SU-DHL-6 (cell line): ENCODE results near the gene GBP5.
"Not testable (repeated sequence)": the region's sequence is repeated elsewhere in the genome, so short reads cannot be mapped to it uniquely, and the experiment has no call there.

ENCODE experiments used
- H2AFZ ChIP-seq: fragments of 200-600 bp; sonication (generic); 2 replicates; pipeline ENCODE4 v1.6.1; 2014; ENCODE audit warnings: low read depth, mild to moderate bottlenecking, moderate library complexity, mixed read lengths, antibody characterized with exemption, low read length; ENCODE audit not compliant: severe bottlenecking
- H3F3A ChIP-seq: fragments of 200-600 bp; shearing (Covaris generic); 2 replicates; pipeline ENCODE4 v1.6.0; 2016; ENCODE audit warnings: antibody characterized with exemption, mild to moderate bottlenecking; ENCODE audit not compliant: insufficient read depth
- H3K27ac ChIP-seq: fragments of 200-600 bp; sonication (generic); 2 replicates; pipeline ENCODE4 v1.5.1; 2016; ENCODE audit warnings: low read depth, mild to moderate bottlenecking, low read length, moderate library complexity, mixed read lengths
- H3K27me3 ChIP-seq: fragments of 200-600 bp; sonication (generic), shearing (Covaris generic); 2 replicates; pipeline ENCODE4 v1.6.0; 2014; ENCODE audit warnings: mild to moderate bottlenecking, low read length
- H3K36me3 ChIP-seq: fragments of 200-600 bp; sonication (generic); 2 replicates; pipeline ENCODE4 v1.6.1; 2014; ENCODE audit warnings: mild to moderate bottlenecking, low read length, mixed read lengths
- H3K4me2 ChIP-seq: fragments of 300-600, 200-600 bp; shearing (Covaris generic), sonication (generic); 2 replicates; pipeline ENCODE4 v1.6.0; 2014; ENCODE audit warnings: low read length, low read depth, mild to moderate bottlenecking; ENCODE audit not compliant: poor library complexity, severe bottlenecking
- H3K4me3 ChIP-seq: fragments of 200-600 bp; sonication (generic); 2 replicates; pipeline ENCODE4 v1.5.1; 2014; ENCODE audit warnings: antibody characterized with exemption, low read length, mild to moderate bottlenecking, mixed read lengths; ENCODE audit not compliant: insufficient read depth, poor library complexity, severe bottlenecking
- H3K79me2 ChIP-seq: fragments of 200-600 bp; sonication (generic); 2 replicates; pipeline ENCODE4 v1.6.1; 2014; ENCODE audit warnings: mild to moderate bottlenecking, low read length, moderate library complexity; ENCODE audit not compliant: insufficient read depth
- H3K9ac ChIP-seq: fragments of 200-600 bp; sonication (generic); 2 replicates; pipeline ENCODE4 v1.7.0; 2014; ENCODE audit warnings: mild to moderate bottlenecking, low read length
- H3K9me2 ChIP-seq: fragments of 200-600 bp; sonication (generic); replicated peaks from 2 replicates; pipeline ENCODE4 v1.6.1; 2014; ENCODE audit warnings: low read length; ENCODE audit not compliant: insufficient read depth
- H3K9me3 ChIP-seq: fragments of 200-600 bp; sonication (generic); 2 replicates; pipeline ENCODE4 v1.6.1; 2014; ENCODE audit warnings: low read length, mixed read lengths; ENCODE audit not compliant: insufficient read depth
- H4K20me1 ChIP-seq: fragments of 200-600 bp; sonication (generic); 2 replicates; pipeline ENCODE4 v1.6.1; 2014; ENCODE audit warnings: low read depth, mild to moderate bottlenecking, antibody characterized with exemption, low read length, moderate library complexity, mixed read lengths
- EZH2phosphoT487 ChIP-seq: fragments of 200-600 bp; sonication (generic), shearing (Covaris generic); conservative IDR thresholded peaks from 2 replicates; pipeline ENCODE4 v1.6.1; 2018; ENCODE audit warnings: mild to moderate bottlenecking, antibody characterized with exemption, low read length, moderate library complexity, mixed read lengths
- TF ChIP-seq, protein P1 (sequence below): fragments of 200-600 bp; sonication (generic); IDR thresholded peaks from one replicate; pipeline ENCODE4 v1.5.1; 2017; ENCODE audit warnings: antibody characterized with exemption, mild to moderate bottlenecking, low read length, moderate library complexity; ENCODE audit not compliant: insufficient read depth, poor library complexity, severe bottlenecking

GBP5 gene

GRCh38 chr1:89260042-89260441, 12.6 kb downstream of the GBP5 start:
- no peak overlapping the region for H3K9ac ChIP-seq
- no peak overlapping the region for H3K4me2 ChIP-seq
- H4K20me1 ChIP-seq, result no peaks in the 10 kb centered on the region
- no peaks in the 10 kb centered on the region for H3K9me3 ChIP-seq
- H3K79me2 ChIP-seq, result no peaks in the 10 kb centered on the region
- H2AFZ ChIP-seq, result no peak overlapping the region
- H3K4me3 ChIP-seq, result no peak overlapping the region
- H3K27ac ChIP-seq, result no peak overlapping the region
- H3K27me3 ChIP-seq, result no peaks in the 10 kb centered on the region
- H3K36me3 ChIP-seq, result no peaks in the 10 kb centered on the region
- H3F3A ChIP-seq, result no peaks in the 10 kb centered on the region
- no peaks in the 10 kb centered on the region for H3K9me2 ChIP-seq
- no peak for TF ChIP-seq EZH2phosphoT487
- TF ChIP-seq, protein P1, sequence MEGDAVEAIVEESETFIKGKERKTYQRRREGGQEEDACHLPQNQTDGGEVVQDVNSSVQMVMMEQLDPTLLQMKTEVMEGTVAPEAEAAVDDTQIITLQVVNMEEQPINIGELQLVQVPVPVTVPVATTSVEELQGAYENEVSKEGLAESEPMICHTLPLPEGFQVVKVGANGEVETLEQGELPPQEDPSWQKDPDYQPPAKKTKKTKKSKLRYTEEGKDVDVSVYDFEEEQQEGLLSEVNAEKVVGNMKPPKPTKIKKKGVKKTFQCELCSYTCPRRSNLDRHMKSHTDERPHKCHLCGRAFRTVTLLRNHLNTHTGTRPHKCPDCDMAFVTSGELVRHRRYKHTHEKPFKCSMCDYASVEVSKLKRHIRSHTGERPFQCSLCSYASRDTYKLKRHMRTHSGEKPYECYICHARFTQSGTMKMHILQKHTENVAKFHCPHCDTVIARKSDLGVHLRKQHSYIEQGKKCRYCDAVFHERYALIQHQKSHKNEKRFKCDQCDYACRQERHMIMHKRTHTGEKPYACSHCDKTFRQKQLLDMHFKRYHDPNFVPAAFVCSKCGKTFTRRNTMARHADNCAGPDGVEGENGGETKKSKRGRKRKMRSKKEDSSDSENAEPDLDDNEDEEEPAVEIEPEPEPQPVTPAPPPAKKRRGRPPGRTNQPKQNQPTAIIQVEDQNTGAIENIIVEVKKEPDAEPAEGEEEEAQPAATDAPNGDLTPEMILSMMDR, result no peak

GRCh38 chr1:89259283-89259971, 13.2 kb downstream of the GBP5 start:
- H3K27ac ChIP-seq, result no peak overlapping the region
- H3K79me2 ChIP-seq, result no peaks in the 10 kb centered on the region
- H3K27me3 ChIP-seq, result no peaks in the 10 kb centered on the region
- no peak overlapping the region for H3K9ac ChIP-seq
- H3K9me2 ChIP-seq, result no peaks in the 10 kb centered on the region
- H3K9me3 ChIP-seq, result no peaks in the 10 kb centered on the region
- H3F3A ChIP-seq, result no peaks in the 10 kb centered on the region
- TF ChIP-seq, protein P1, result no peak
- no peak for TF ChIP-seq EZH2phosphoT487
- no peaks in the 10 kb centered on the region for H4K20me1 ChIP-seq
- no peaks in the 10 kb centered on the region for H3K36me3 ChIP-seq
- no peak overlapping the region for H2AFZ ChIP-seq
- no peak overlapping the region for H3K4me3 ChIP-seq
- no peak overlapping the region for H3K4me2 ChIP-seq

- Histone ChIP-seq H4K20me1 (no peaks in the 10 kb centered on the region), H3K27ac (no peak overlapping the region)
- TF ChIP-seq, protein P1, result no peak
- no peak for TF ChIP-seq EZH2phosphoT487
Measured at GRCh38 chr1:89257041-89257440, 15.6 kb downstream of the GBP5 start.

GRCh38 chr1:89255581-89255980, 17.1 kb downstream of the GBP5 start:
- H3K27me3 ChIP-seq, H4K20me1 ChIP-seq, H3K4me3 ChIP-seq, H3K9ac ChIP-seq, H2AFZ ChIP-seq, H3K9me2 ChIP-seq, H3K4me2 ChIP-seq, H3K27ac ChIP-seq, H3K79me2 ChIP-seq, H3K36me3 ChIP-seq, H3K9me3 ChIP-seq, H3F3A ChIP-seq: not testable (repeated sequence)

More at GRCh38 chr1:89257041-89257440, 15.6 kb downstream of the GBP5 start:
- no peak overlapping the region for H2AFZ ChIP-seq
- no peaks in the 10 kb centered on the region for H3K9me3 ChIP-seq
- no peaks in the 10 kb centered on the region for H3K36me3 ChIP-seq
- H3K27me3 ChIP-seq, result no peaks in the 10 kb centered on the region
- H3K9ac ChIP-seq, result no peak overlapping the region
- no peaks in the 10 kb centered on the region for H3F3A ChIP-seq
- H3K4me3 ChIP-seq, result no peak overlapping the region
- H3K79me2 ChIP-seq, result no peaks in the 10 kb centered on the region
- H3K4me2 ChIP-seq, result no peak overlapping the region
- H3K9me2 ChIP-seq, result no peaks in the 10 kb centered on the region
